ENCODE measurements around the gene QDPR.

QDPR gene

DNA sequence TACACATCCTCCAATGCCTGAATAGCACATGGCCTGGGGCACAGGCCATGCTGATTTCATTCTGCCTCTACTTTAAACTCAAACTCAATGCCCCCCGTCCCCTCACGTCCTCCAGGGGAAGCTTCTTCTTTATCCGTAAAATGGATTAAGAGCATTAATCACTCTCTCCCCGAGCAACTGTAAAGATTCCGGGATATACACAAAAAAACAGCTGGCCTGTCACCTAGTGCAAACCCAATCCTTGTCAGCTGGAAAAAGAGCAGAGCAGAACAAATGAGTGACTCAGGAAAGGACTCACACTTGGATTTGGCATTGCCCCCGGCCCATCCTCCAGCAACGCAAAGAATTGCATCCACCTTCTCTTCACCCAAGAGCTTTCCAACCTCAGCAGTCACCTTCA lies 7.8 kb downstream of the QDPR start:
- Histone ChIP-seq H3K4me2 (ENCODE audit: low read depth, low read length, poor library complexity, severe bottlenecking) (no peak overlapping the region), H2AFZ (ENCODE audit: low read depth, low read length, severe bottlenecking) (no peak overlapping the region), H3K36me3 (ENCODE audit: low read length) (peaks cover 6% of the 10 kb centered on the region; the same call in 1 of the 2 replicates), H3K9me2 (replicated peaks; ENCODE audit: insufficient read depth, low read length) (no peaks in the 10 kb centered on the region), H3K9me3 (ENCODE audit: insufficient read depth, low read length) (no peaks in the 10 kb centered on the region), H3F3A (ENCODE audit: insufficient read depth) (no peaks in the 10 kb centered on the region), H3K9ac (ENCODE audit: low read length) (no peak overlapping the region), H3K79me2 (ENCODE audit: insufficient read depth, low read length) (no peaks in the 10 kb centered on the region; the same call in 1 of the 2 replicates), H3K27ac (ENCODE audit: low read depth, low read length) (no peak overlapping the region), H4K20me1 (ENCODE audit: low read depth, low read length) (no peaks in the 10 kb centered on the region), H3K4me3 (ENCODE audit: insufficient read depth, low read length, poor library complexity, severe bottlenecking) (no peak overlapping the region), H3K27me3 (ENCODE audit: low read length) (no peaks in the 10 kb centered on the region)
- no peak for TF ChIP-seq EZH2phosphoT487 (conservative IDR thresholded peaks at IDR 0.05; ENCODE audit: low read length)
- TF ChIP-seq, protein P1, sequence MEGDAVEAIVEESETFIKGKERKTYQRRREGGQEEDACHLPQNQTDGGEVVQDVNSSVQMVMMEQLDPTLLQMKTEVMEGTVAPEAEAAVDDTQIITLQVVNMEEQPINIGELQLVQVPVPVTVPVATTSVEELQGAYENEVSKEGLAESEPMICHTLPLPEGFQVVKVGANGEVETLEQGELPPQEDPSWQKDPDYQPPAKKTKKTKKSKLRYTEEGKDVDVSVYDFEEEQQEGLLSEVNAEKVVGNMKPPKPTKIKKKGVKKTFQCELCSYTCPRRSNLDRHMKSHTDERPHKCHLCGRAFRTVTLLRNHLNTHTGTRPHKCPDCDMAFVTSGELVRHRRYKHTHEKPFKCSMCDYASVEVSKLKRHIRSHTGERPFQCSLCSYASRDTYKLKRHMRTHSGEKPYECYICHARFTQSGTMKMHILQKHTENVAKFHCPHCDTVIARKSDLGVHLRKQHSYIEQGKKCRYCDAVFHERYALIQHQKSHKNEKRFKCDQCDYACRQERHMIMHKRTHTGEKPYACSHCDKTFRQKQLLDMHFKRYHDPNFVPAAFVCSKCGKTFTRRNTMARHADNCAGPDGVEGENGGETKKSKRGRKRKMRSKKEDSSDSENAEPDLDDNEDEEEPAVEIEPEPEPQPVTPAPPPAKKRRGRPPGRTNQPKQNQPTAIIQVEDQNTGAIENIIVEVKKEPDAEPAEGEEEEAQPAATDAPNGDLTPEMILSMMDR (IDR thresholded peaks at IDR 0.05; ENCODE audit: insufficient read depth, low read length, poor library complexity, severe bottlenecking) = no peak

DNA sequence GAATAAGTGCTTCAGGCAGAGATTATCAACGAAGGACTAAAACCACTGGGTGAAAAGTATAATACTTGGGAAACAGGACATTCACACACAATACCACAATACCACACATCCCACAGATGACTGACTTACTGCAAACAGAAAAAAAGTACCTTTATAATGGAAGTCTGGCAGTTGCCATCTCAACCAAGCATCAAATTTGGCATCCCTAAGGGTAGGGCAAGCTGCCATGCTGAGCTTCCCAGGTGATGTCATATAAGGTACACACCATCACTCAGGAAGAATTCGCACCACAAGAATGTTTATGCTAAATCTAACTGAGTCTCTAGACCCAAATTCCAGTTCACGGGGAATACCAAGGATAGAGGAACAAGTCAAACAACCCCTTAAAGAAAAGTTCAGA lies 9.1 kb downstream of the QDPR start:
- Histone ChIP-seq H3K9me2 (replicated peaks; ENCODE audit: insufficient read depth, low read length) (no peaks in the 10 kb centered on the region), H3K27ac (ENCODE audit: low read depth, low read length) (no peak overlapping the region), H3K79me2 (ENCODE audit: insufficient read depth, low read length) (no peaks in the 10 kb centered on the region), H3F3A (ENCODE audit: insufficient read depth) (no peaks in the 10 kb centered on the region), H3K9me3 (ENCODE audit: insufficient read depth, low read length) (no peaks in the 10 kb centered on the region), H3K9ac (ENCODE audit: low read length) (no peak overlapping the region), H3K27me3 (ENCODE audit: low read length) (no peaks in the 10 kb centered on the region), H2AFZ (ENCODE audit: low read depth, low read length, severe bottlenecking) (no peak overlapping the region), H4K20me1 (ENCODE audit: low read depth, low read length) (no peaks in the 10 kb centered on the region), H3K4me2 (ENCODE audit: low read depth, low read length, poor library complexity, severe bottlenecking) (no peak overlapping the region), H3K4me3 (ENCODE audit: insufficient read depth, low read length, poor library complexity, severe bottlenecking) (no peak overlapping the region), H3K36me3 (ENCODE audit: low read length) (peaks cover 6% of the 10 kb centered on the region; the same call in 1 of the 2 replicates)
- TF ChIP-seq, protein P1 (IDR thresholded peaks at IDR 0.05; ENCODE audit: insufficient read depth, low read length, poor library complexity, severe bottlenecking) = no peak
- TF ChIP-seq EZH2phosphoT487 (conservative IDR thresholded peaks at IDR 0.05; ENCODE audit: low read length) = no peak

DNA sequence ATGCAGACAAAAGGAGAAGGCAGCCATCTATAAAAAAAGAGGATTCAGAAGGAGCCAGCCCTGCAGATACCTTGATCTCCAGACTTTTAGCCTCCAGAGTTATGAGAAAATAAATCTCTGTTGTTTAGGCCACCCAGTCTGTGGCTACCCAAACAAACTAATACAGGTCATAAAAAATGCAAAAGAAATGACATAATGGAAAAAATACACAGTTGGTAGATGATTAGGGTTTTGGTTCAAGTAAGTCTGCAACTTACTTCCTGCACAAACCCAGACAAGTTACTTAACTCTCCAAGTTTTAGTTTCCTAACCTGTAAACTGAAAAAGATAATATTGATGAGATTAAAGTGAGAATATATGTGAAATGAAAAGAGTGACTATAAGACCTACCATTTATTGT lies 11.3 kb downstream of the QDPR start:
- peaks cover 6% of the 10 kb centered on the region; the same call in 1 of the 2 replicates for H3K36me3 ChIP-seq (ENCODE audit: low read length)
- H3K27me3 ChIP-seq (ENCODE audit: low read length) = no peaks in the 10 kb centered on the region
- no peaks in the 10 kb centered on the region for H3K9me2 ChIP-seq (replicated peaks; ENCODE audit: insufficient read depth, low read length)
- H2AFZ ChIP-seq (ENCODE audit: low read depth, low read length, severe bottlenecking) = no peak overlapping the region
- H3K27ac ChIP-seq (ENCODE audit: low read depth, low read length) = no peak overlapping the region
- H3K9ac ChIP-seq (ENCODE audit: low read length) = no peak overlapping the region
- H3K9me3 ChIP-seq (ENCODE audit: insufficient read depth, low read length) = no peaks in the 10 kb centered on the region
- no peaks in the 10 kb centered on the region for H3K79me2 ChIP-seq (ENCODE audit: insufficient read depth, low read length)
- TF ChIP-seq EZH2phosphoT487 (conservative IDR thresholded peaks at IDR 0.05; ENCODE audit: low read length) = no peak
- TF ChIP-seq, protein P1 (IDR thresholded peaks at IDR 0.05; ENCODE audit: insufficient read depth, low read length, poor library complexity, severe bottlenecking) = no peak
- no peaks in the 10 kb centered on the region for H3F3A ChIP-seq (ENCODE audit: insufficient read depth)
- H4K20me1 ChIP-seq (ENCODE audit: low read depth, low read length) = no peaks in the 10 kb centered on the region
- no peak overlapping the region for H3K4me2 ChIP-seq (ENCODE audit: low read depth, low read length, poor library complexity, severe bottlenecking)
- no peak overlapping the region for H3K4me3 ChIP-seq (ENCODE audit: insufficient read depth, low read length, poor library complexity, severe bottlenecking)
